ENCODE data around the gene PYCR2. TPM values are rescaled to one million over a fixed set of nuclear protein-coding genes. Genes with fewer than 3 reads are reported as not detected.
A peak's percentile ranks its signal among the peaks of the same experiment; 100 is the strongest.

PYCR2 gene
- total RNA-seq, 1 donor from 2014 or later = 47.4 TPM

DNA sequence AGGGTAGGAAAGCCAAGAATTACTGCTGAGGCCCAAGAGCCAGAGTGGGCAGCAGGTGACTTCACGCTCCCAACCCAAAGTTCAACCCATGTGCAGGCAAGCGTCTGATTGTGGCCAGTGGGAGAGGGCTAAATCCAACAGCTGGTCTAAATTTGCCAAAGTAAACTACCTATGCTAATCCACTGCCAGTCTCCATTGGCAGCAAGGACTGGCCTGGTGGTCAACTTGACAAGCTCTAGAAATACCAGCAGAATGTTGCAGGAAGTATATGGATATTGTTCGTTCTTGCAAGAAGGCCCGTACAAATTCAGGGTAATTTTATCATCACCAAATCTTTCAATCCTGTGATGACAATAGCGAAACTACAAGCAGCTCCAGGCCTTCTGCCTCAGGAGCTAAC is 43.4 kb downstream of the PYCR2 start:
- TF ChIP-seq POLR2AphosphoS5 (IDR thresholded peaks at IDR 0.05; ENCODE audit: insufficient read depth in 1 of 2, low read depth in 1 of 2) (no peak), POLR2A (IDR thresholded peaks at IDR 0.05) (no peak)
- TF ChIP-seq, protein P1, sequence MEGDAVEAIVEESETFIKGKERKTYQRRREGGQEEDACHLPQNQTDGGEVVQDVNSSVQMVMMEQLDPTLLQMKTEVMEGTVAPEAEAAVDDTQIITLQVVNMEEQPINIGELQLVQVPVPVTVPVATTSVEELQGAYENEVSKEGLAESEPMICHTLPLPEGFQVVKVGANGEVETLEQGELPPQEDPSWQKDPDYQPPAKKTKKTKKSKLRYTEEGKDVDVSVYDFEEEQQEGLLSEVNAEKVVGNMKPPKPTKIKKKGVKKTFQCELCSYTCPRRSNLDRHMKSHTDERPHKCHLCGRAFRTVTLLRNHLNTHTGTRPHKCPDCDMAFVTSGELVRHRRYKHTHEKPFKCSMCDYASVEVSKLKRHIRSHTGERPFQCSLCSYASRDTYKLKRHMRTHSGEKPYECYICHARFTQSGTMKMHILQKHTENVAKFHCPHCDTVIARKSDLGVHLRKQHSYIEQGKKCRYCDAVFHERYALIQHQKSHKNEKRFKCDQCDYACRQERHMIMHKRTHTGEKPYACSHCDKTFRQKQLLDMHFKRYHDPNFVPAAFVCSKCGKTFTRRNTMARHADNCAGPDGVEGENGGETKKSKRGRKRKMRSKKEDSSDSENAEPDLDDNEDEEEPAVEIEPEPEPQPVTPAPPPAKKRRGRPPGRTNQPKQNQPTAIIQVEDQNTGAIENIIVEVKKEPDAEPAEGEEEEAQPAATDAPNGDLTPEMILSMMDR (IDR thresholded peaks at IDR 0.05) = no peak
- no peak for DNase-seq (ENCODE audit: extremely low spot score in 2 of 2)
- H3K4me3 ChIP-seq = peak overlapping the region; percentile 94
- intact Hi-C loops (cut with DNase I) = loop anchor here (10.0 kb wide), 1 partner anchor 106 kb away; the partner anchor contains the start of gene SRP9
- H3K9me3 ChIP-seq = no peaks in the 10 kb centered on the region
- H3K27me3 ChIP-seq = no peaks in the 10 kb centered on the region
- peaks cover 59% of the 10 kb centered on the region for H3K4me1 ChIP-seq
- peak overlapping the region; percentile 92 for H3K27ac ChIP-seq
- no peaks in the 10 kb centered on the region for H3K36me3 ChIP-seq

DNA sequence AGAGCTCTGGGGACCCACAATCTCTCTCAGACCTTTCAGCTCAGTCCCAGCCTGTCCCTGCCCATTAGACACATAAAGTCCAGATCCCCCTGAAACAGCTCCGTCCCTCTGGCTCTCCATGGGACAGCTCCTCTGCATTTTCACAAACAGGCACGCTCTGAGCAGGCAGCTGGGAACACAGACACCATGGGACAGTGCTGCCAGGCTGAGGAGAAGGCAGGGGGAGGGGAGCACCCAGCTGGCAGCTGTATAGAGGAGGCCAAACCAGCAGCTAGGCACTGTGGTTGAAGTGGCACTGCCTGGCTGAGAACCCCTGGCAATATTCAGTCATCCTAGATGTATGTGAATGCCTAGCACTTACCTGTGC is 43.8 kb downstream of the PYCR2 start:
- Histone ChIP-seq H3K4me3 (peak overlapping the region in 1 of 2 donors; percentile 94), H3K4me1 (peaks cover 59% of the 10 kb centered on the region), H3K36me3 (no peaks in the 10 kb centered on the region), H3K27me3 (no peaks in the 10 kb centered on the region), H3K27ac (peak overlapping the region; percentile 92), H3K9me3 (no peaks in the 10 kb centered on the region)
- no peak for TF ChIP-seq POLR2AphosphoS5 (IDR thresholded peaks at IDR 0.05; ENCODE audit: insufficient read depth in 1 of 2, low read depth in 1 of 2)
- no peak for TF ChIP-seq POLR2A (IDR thresholded peaks at IDR 0.05)
- TF ChIP-seq, protein P1 (IDR thresholded peaks at IDR 0.05) = no peak
- DNase-seq (ENCODE audit: extremely low spot score in 2 of 2) = no peak
- intact Hi-C loops (cut with DNase I) = loop anchor here (10.0 kb wide), 1 partner anchor 105 kb away; the partner anchor contains the start of gene SRP9

DNA sequence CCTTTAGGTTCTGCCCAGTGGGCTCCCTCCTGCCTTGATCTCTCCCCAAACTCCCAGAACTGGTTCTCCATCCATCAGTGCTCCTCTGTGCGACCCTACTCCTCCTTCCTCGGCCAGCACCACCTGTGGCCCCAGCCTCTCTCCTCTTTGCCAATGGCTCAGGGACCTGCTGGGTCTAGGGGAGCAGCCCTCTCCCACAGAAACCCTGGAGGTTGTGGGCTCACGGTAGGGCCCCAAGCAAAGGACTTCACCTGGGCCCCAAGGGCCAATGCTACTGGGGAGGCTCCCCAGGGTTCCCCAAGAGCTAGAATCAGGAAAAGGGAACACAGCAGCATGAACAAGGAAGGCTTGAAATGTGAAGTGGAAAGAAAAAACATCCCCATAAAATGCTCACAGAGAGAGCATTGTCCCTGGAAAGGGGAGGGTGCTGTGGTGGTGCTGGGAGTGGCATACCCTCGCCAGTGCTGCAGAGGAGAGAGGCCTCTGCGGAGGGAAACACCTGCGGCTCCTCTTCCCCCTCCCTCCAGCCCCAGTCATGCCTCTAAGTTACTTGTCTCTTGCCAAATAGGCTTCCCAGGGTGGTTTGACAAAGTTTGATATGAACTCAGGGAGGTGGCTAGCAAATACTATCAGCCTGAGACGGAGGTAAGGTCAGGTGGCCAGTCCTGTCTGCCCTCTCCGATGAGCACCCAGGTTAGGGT is 44.4 kb downstream of the PYCR2 start:
- Histone ChIP-seq H3K4me1 (peaks cover 59% of the 10 kb centered on the region), H3K4me3 (no peak overlapping the region), H3K27me3 (no peaks in the 10 kb centered on the region), H3K27ac (peak overlapping the region; percentile 92), H3K9me3 (no peaks in the 10 kb centered on the region), H3K36me3 (no peaks in the 10 kb centered on the region)
- no peak for DNase-seq (ENCODE audit: extremely low spot score in 2 of 2)
- intact Hi-C loops (cut with DNase I) = loop anchor here (10.0 kb wide), 1 partner anchor 105 kb away; the partner anchor contains the start of gene SRP9
- TF ChIP-seq, protein P1 (IDR thresholded peaks at IDR 0.05) = no peak
- TF ChIP-seq POLR2A (IDR thresholded peaks at IDR 0.05) (no peak), POLR2AphosphoS5 (IDR thresholded peaks at IDR 0.05; ENCODE audit: insufficient read depth in 1 of 2, low read depth in 1 of 2) (no peak)

DNA sequence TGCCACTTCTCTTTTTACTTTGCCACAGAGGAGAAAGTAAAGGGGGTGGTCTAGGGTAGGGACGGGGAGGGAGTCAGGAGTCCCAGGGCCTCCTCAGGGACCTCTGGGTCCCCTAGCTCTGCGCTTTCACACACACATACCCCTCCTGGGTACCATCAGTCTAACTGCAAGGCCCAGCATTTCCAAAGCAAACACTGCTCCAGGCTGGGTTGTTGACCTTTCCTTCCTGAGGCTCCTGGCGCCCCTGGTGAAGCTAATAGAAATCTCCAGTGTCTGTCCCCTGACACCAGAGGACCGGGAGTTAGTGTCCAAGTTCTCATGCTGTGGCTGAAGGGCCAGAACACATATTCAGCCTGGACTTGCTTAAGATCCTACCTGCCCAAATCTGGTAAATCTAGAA is 45.8 kb downstream of the PYCR2 start:
- Histone ChIP-seq H3K4me1 (peaks cover 51% of the 10 kb centered on the region), H3K4me3 (no peak overlapping the region), H3K36me3 (peaks cover 0 to 10% of the 10 kb centered on the region in 2 donors), H3K27ac (peak overlapping the region; percentile 16), H3K27me3 (no peaks in the 10 kb centered on the region), H3K9me3 (no peaks in the 10 kb centered on the region)
- no peak for DNase-seq (ENCODE audit: extremely low spot score in 2 of 2)
- intact Hi-C loops (cut with DNase I) = no loop called here
- no peak for TF ChIP-seq POLR2AphosphoS5 (IDR thresholded peaks at IDR 0.05; ENCODE audit: insufficient read depth in 1 of 2, low read depth in 1 of 2)
- TF ChIP-seq, protein P1 (IDR thresholded peaks at IDR 0.05) = no peak
- TF ChIP-seq POLR2A (IDR thresholded peaks at IDR 0.05) = no peak

DNA sequence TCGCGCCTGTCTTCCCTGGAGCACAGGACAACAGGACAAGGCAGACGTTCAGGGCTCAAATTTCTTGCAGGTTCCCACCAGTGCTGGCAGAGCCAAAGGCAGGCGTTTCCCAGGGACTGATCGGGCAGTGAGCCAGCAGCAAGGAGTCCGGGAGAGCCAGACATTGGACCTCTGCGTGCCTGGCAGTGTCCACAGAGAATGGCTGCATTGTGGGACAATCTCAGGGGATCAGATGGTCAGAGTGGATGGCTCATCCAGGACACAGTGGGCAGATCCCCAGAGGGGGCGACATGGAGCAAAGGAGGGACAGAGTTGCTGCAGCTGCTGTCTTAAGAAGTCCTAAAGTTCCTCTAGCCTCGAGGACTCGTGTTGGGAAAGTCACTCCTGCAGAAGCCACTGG is 46.5 kb downstream of the PYCR2 start:
- H3K36me3 ChIP-seq = peaks cover 0 to 12% of the 10 kb centered on the region in 2 donors
- no peak for DNase-seq (ENCODE audit: extremely low spot score in 2 of 2)
- no peak overlapping the region for H3K4me3 ChIP-seq
- H3K4me1 ChIP-seq = peaks cover 48% of the 10 kb centered on the region
- no peaks in the 10 kb centered on the region for H3K9me3 ChIP-seq
- H3K27me3 ChIP-seq = no peaks in the 10 kb centered on the region
- H3K27ac ChIP-seq = no peak overlapping the region
- intact Hi-C loops (cut with DNase I) = no loop called here
- TF ChIP-seq, protein P1 (IDR thresholded peaks at IDR 0.05) = no peak
- TF ChIP-seq POLR2AphosphoS5 (IDR thresholded peaks at IDR 0.05; ENCODE audit: insufficient read depth in 1 of 2, low read depth in 1 of 2) = no peak
- TF ChIP-seq POLR2A (IDR thresholded peaks at IDR 0.05) = no peak

Measured in vagina (tissue), 2 donors.